HG03135 (cell line): ENCODE results near the gene CMPK2.
"Not testable (repeated sequence)": the region's sequence is repeated elsewhere in the genome, so short reads cannot be mapped to it uniquely, and the experiment has no call there.

Experiments
- ATAC-seq: cut with Tn5 transposase; IDR thresholded peaks from one replicate; pipeline ENCODE4 v1.9.1; 2021; ENCODE audit warnings: mild to moderate bottlenecking, moderate library complexity; ENCODE audit not compliant: unreplicated experiment

CMPK2 gene

GRCh38 chr2:6881046-6881445 lies 15.3 kb upstream of the CMPK2 start:
- no peak for ATAC-seq

GRCh38 chr2:6880200-6880733 lies 14.6 kb upstream of the CMPK2 start:
- ATAC-seq: no peak

- ATAC-seq: no peak
Observed at GRCh38 chr2:6879011-6879410, 13.3 kb upstream of the CMPK2 start.

GRCh38 chr2:6878549-6878948 lies 12.8 kb upstream of the CMPK2 start:
- ATAC-seq: no peak

- peak; percentile 87 for ATAC-seq
Observed at GRCh38 chr2:6877402-6878304, 11.9 kb upstream of the CMPK2 start, which contains the start of gene RSAD2. Gene RSAD2 (plus strand): TSS chr2:6877777. CDS start chr2:6877801, 24 bp downstream.

- no peak for ATAC-seq
Observed at GRCh38 chr2:6876309-6876708, 10.6 kb upstream of the CMPK2 start.

- no peak for ATAC-seq
Observed at GRCh38 chr2:6874032-6874431, 8.3 kb upstream of the CMPK2 start.

GRCh38 chr2:6872394-6872793 lies 6.7 kb upstream of the CMPK2 start:
- peak; percentile 72 for ATAC-seq

- no peak for ATAC-seq
Observed at GRCh38 chr2:6866982-6867381, 1.3 kb upstream of the CMPK2 start.

GRCh38 chr2:6866275-6866671 lies 566 bp upstream of the CMPK2 start:
- ATAC-seq: peak; percentile 36

- ATAC-seq: peak; percentile 27
Observed at GRCh38 chr2:6864923-6865345, 773 bp downstream of the CMPK2 start.

GRCh38 chr2:6864231-6864754 lies 1.4 kb downstream of the CMPK2 start:
- ATAC-seq: no peak

GRCh38 chr2:6863792-6864191 lies 1.9 kb downstream of the CMPK2 start:
- no peak for ATAC-seq

- no peak for ATAC-seq
Observed at GRCh38 chr2:6860296-6860695, 5.4 kb downstream of the CMPK2 start.

- ATAC-seq: not testable (repeated sequence)
Observed at GRCh38 chr2:6858466-6859027, 7.2 kb downstream of the CMPK2 start.

GRCh38 chr2:6856548-6856920 lies 9.2 kb downstream of the CMPK2 start:
- no peak for ATAC-seq

GRCh38 chr2:6855860-6856547 lies 9.7 kb downstream of the CMPK2 start:
- ATAC-seq: no peak

GRCh38 chr2:6854416-6854815 lies 11.3 kb downstream of the CMPK2 start:
- no peak for ATAC-seq

GRCh38 chr2:6852195-6852594 lies 13.5 kb downstream of the CMPK2 start:
- ATAC-seq: no peak

- no peak for ATAC-seq
Observed at GRCh38 chr2:6846967-6847681, 18.6 kb downstream of the CMPK2 start.

- no peak for ATAC-seq
Observed at GRCh38 chr2:6846540-6846939, 19.2 kb downstream of the CMPK2 start.
